ENCODE measurements around the gene ABTB2. TPM values are rescaled to one million over a fixed set of nuclear protein-coding genes. Genes with fewer than 3 reads are reported as not detected.
A peak's percentile ranks its signal among the peaks of the same experiment; 100 is the strongest.

The ABTB2 gene
- polyA plus RNA-seq, 1 of the 3 experiments (the other 2 are of a cell fraction) = 7.8 TPM

- TF ChIP-seq ZBTB33 (IDR thresholded peaks at IDR 0.05; ENCODE audit: borderline replicate concordance, low read depth) (no peak), FOXM1 (IDR thresholded peaks at IDR 0.05; ENCODE audit: low read depth) (peak; percentile 21; the same call in 1 of the 2 replicates), REST (IDR thresholded peaks at IDR 0.05; ENCODE audit: low read depth, low read length) (0 out of 2 replicates have a peak, but pooled peaks have one; percentile 14), YY1 (IDR thresholded peaks at IDR 0.05; ENCODE audit: low read depth) (0 out of 2 replicates have a peak, but pooled peaks have one; percentile 1), ELF1 (IDR thresholded peaks at IDR 0.05) (no peak), IRF3 (IDR thresholded peaks at IDR 0.05; ENCODE audit: low read depth, low read length) (no peak), PBX3 (IDR thresholded peaks at IDR 0.05) (no peak), MXI1 (IDR thresholded peaks at IDR 0.05; ENCODE audit: low read depth, low read length) (peak; percentile 73), CTCF (IDR thresholded peaks at IDR 0.05) (no peak), JUND (IDR thresholded peaks at IDR 0.05) (no peak)
These were observed 703 bp downstream of the ABTB2 start (continued) for GRCh38 chr11:34356913-34357700.

Data from SK-N-SH (cell line).